ENCODE measurements around the gene BCAP29.

Gene BCAP29

GRCh38 chr7:107596881-107597581, 17.0 kb downstream of the BCAP29 start (continued):
- TF ChIP-seq ZNF398 (tag by site-specific recombination; IDR thresholded peaks at IDR 0.05): peak; percentile 37; the same call in 1 of the 2 replicates
- no peak for TF ChIP-seq ZSCAN5A (tag by site-specific recombination; IDR thresholded peaks at IDR 0.05)
- peak; percentile 87 for TF ChIP-seq ATF2 (tag by site-specific recombination; IDR thresholded peaks at IDR 0.05; ENCODE audit: low read depth)
- peak; percentile 56; the same call in 1 of the 2 replicates for TF ChIP-seq KLF16 (tag by site-specific recombination; IDR thresholded peaks at IDR 0.05)
- peak; percentile 50; the same call in 1 of the 2 replicates for TF ChIP-seq ZNF18 (tag by site-specific recombination; IDR thresholded peaks at IDR 0.05)
- 0 out of 2 replicates have a peak, but pooled peaks have one; percentile 66 for TF ChIP-seq ZNF24 (tag by site-specific recombination; IDR thresholded peaks at IDR 0.05)
- TF ChIP-seq ZBTB8A (tag by site-specific recombination; IDR thresholded peaks at IDR 0.05): 0 out of 2 replicates have a peak, but pooled peaks have one; percentile 22
- no peak for TF ChIP-seq EGR2 (tag by site-specific recombination; IDR thresholded peaks at IDR 0.05; ENCODE audit: low read depth)
- no peak for TF ChIP-seq ZFP41 (tag by site-specific recombination; IDR thresholded peaks at IDR 0.05; ENCODE audit: borderline replicate concordance)
- no peak for TF ChIP-seq ZNF518A (tag by site-specific recombination; conservative IDR thresholded peaks at IDR 0.05; ENCODE audit: low read depth)
- TF ChIP-seq ZBTB44 (tag by site-specific recombination; IDR thresholded peaks at IDR 0.05): peak; percentile 33; the same call in 1 of the 2 replicates
- peak; percentile 89 for TF ChIP-seq PRDM10 (tag by site-specific recombination; IDR thresholded peaks at IDR 0.05)
- TF ChIP-seq REST (tag by site-specific recombination; IDR thresholded peaks at IDR 0.05): no peak
- TF ChIP-seq IKZF3 (tag by site-specific recombination; IDR thresholded peaks at IDR 0.05): peak; percentile 88
- TF ChIP-seq ZNF658 (tag by site-specific recombination; IDR thresholded peaks at IDR 0.05): no peak

Data from HEK293 (cell line).